ENCODE data around the gene LPAR5.

- TF ChIP-seq POLR2A (IDR thresholded peaks at IDR 0.05) = no peak
- no peak for TF ChIP-seq POLR2AphosphoS5 (IDR thresholded peaks at IDR 0.05)
- no peak for TF ChIP-seq CTCF (IDR thresholded peaks at IDR 0.05)
- TF ChIP-seq EP300 (IDR thresholded peaks at IDR 0.05; ENCODE audit: low read depth) = no peak
Observed at GRCh38 chr12:6582196-6582595, 53.6 kb downstream of the LPAR5 start.

Data from transverse colon (tissue), 4 donors.